K562 (cell line): ENCODE data around the gene EML6. TPM values are rescaled to one million over a fixed set of nuclear protein-coding genes. Genes with fewer than 3 reads are reported as not detected.

Experiments
- ARID4B ChIP-seq: sonication (generic); formaldehyde crosslinking; IDR thresholded peaks from 2 replicates; pipeline ENCODE4 v1.8.0; 2022; ENCODE audit warnings: mild to moderate bottlenecking, missing genetic modification reagents
- CBFA2T2 ChIP-seq: fragments of 450-650 bp; conservative IDR thresholded peaks from 2 replicates; pipeline ENCODE4 v1.6.1; 2017; ENCODE audit warnings: mild to moderate bottlenecking
- CBX3 ChIP-seq, 2 experiments: IDR thresholded peaks; 1 replicate in 1 of 2; 2 replicates in 1 of 2; pipeline ENCODE4 v1.6.1; 2012; ENCODE audit warnings: inconsistent platforms in 2 of 2, low read length in 2 of 2, borderline replicate concordance in 1 of 2, control low read depth in 1 of 2
- ELF1 ChIP-seq: fragments of 200-800 bp; sonication (Bioruptor generic); IDR thresholded peaks from 2 replicates; pipeline ENCODE4 v1.6.1; 2016; ENCODE audit warnings: missing genetic modification characterization, missing compliant biosample characterization
- HNRNPLL ChIP-seq: fragments of 200-400 bp; formaldehyde crosslinking; IDR thresholded peaks from 2 replicates; pipeline ENCODE4 v1.6.1; 2017; ENCODE audit warnings: low read length, low read depth, mild to moderate bottlenecking; ENCODE audit not compliant: poor library complexity, severe bottlenecking
- SIN3B ChIP-seq: fragments of 450-650 bp; IDR thresholded peaks from 2 replicates; pipeline ENCODE4 v1.6.1; 2017; ENCODE audit warnings: low read depth, mild to moderate bottlenecking, moderate library complexity
- TEAD2 ChIP-seq: fragments of 450-650 bp; IDR thresholded peaks from 2 replicates; pipeline ENCODE4 v1.6.1; 2016; ENCODE audit warnings: missing genetic modification characterization, control low read depth, missing compliant biosample characterization
- TEAD4 ChIP-seq, 2 experiments: sonication (generic) in 1 of 2; formaldehyde crosslinking in 1 of 2; IDR thresholded peaks; 2 replicates each; pipeline versions ENCODE4 v1.6.1 to v1.8.0; 2012 to 2022; ENCODE audit warnings: borderline replicate concordance in 1 of 2, inconsistent platforms in 1 of 2, low read length in 1 of 2, mild to moderate bottlenecking in 1 of 2, missing genetic modification reagents in 1 of 2
- USF2 ChIP-seq: sonication (generic); formaldehyde crosslinking; IDR thresholded peaks from 2 replicates; pipeline ENCODE4 v1.5.0; 2020; ENCODE audit warnings: missing genetic modification reagents
- ZMIZ1 ChIP-seq, 2 experiments: fragments of 150-350 bp in 1 of 2; IDR thresholded peaks; 2 replicates each; pipeline ENCODE4 v1.6.1; 2012 to 2016; ENCODE audit warnings: low read depth in 2 of 2, low read length in 2 of 2, mild to moderate bottlenecking in 1 of 2, moderate library complexity in 1 of 2
- polyA plus RNA-seq, 8 experiments: library from polyadenylated mRNA; depleted of rRNA in 4 of 8; stranded (reverse) in 5 of 8; unstranded in 3 of 8; fragments of >200 nt; fragmentation: Nextera tagmentation in 2 of 8; fragmentation: Illumina TruSeq in 1 of 8; extraction: Ambion mirVana in 2 of 8; extraction: Trizol in 1 of 8; gene quantifications; 2 replicates each; pipeline versions ENCODE4 v1.2.1 to v1.2.3, GENCODE V29; 2011 to 2014; ENCODE audit warnings: inconsistent platforms in 1 of 8, missing spikeins in 1 of 8
- total RNA-seq, 7 experiments: library from RNA; depleted of rRNA in 6 of 7; stranded (reverse); fragments of >200 nt in 6 of 7; fragmentation: Illumina TruSeq in 2 of 7; extraction: Trizol in 2 of 7; gene quantifications; 2 replicates each; pipeline versions ENCODE4 v1.2.1 to v1.2.3, GENCODE V29; 2011 to 2021; ENCODE audit warnings: low replicate concordance in 1 of 7

EML6 gene
- total and polyA plus RNA-seq, 9 of the 15 experiments (the other 6 are each of a cell fraction or from before 2014, with no cell fraction given) = 0.07 to 0.56 (median 0.25) TPM

GRCh38 chr2:54773838-54774237, 50.4 kb downstream of the EML6 start (continued):
- TF ChIP-seq CBX3 (IDR thresholded peaks at IDR 0.05; ENCODE audit: borderline replicate concordance in 1 of 2, low read length in 2 of 2) = peak in 1 of 2 experiments; percentile 58; a peak in 1 of 3 replicates
- TF ChIP-seq TEAD4 (IDR thresholded peaks at IDR 0.05; ENCODE audit: low read length) = peak; percentile 85
- TF ChIP-seq TEAD4 (CRISPR knock-in tag; IDR thresholded peaks at IDR 0.05; ENCODE audit: borderline replicate concordance) = no peak
- peak; percentile 64 for TF ChIP-seq ELF1 (tag)
- TF ChIP-seq ZMIZ1 (IDR thresholded peaks at IDR 0.05; ENCODE audit: low read depth in 2 of 2, low read length in 2 of 2) = no peak
- TF ChIP-seq HNRNPLL = no peak
- TF ChIP-seq USF2 (CRISPR knock-in tag) = no peak
- TF ChIP-seq ARID4B (CRISPR knock-in tag) = no peak
- TF ChIP-seq SIN3B = no peak
- TF ChIP-seq CBFA2T2 = no peak
- peak; percentile 96 for TF ChIP-seq TEAD2 (tag)
